GM23338 (cell line): ENCODE data around the gene MAOB. TPM values are rescaled to one million over a fixed set of nuclear protein-coding genes. Genes with fewer than 3 reads are reported as not detected.

Experiments
- ATAC-seq: fragments of 200-7000 bp; cut with Tn5 transposase; 3 replicates; pipeline ENCODE4 v1.9.1; 2020
- DNase-seq: peaks from one replicate; pipeline ENCODE4 v3.0.0-alpha.2; 2015; ENCODE audit warnings: low spot score
- H2AFZ ChIP-seq: fragments of 200-600 bp; sonication (generic); 2 replicates; pipeline ENCODE4 v1.8.0; 2016; ENCODE audit warnings: antibody characterized with exemption, mild to moderate bottlenecking, moderate library complexity
- H3F3A ChIP-seq: fragments of 200-600 bp; sonication (generic); replicated peaks from 2 replicates; pipeline ENCODE4 v1.8.0; 2017; ENCODE audit warnings: antibody characterized with exemption, mixed run types, low read depth
- H3K27ac ChIP-seq: fragments of 200-600 bp; sonication (generic); 2 replicates; pipeline ENCODE4 v1.6.1; 2016; ENCODE audit warnings: low read depth
- H3K27me3 ChIP-seq: fragments of 200-600 bp; sonication (generic); 2 replicates; pipeline ENCODE4 v1.8.0; 2016; ENCODE audit warnings: mild to moderate bottlenecking, mixed run types, moderate library complexity; ENCODE audit not compliant: insufficient read depth
- H3K36me3 ChIP-seq: fragments of 200-600 bp; sonication (generic); 2 replicates; pipeline ENCODE4 v1.8.0; 2016; ENCODE audit warnings: mild to moderate bottlenecking; ENCODE audit not compliant: insufficient read depth
- H3K4me1 ChIP-seq: fragments of 200-600 bp; sonication (generic); 2 replicates; pipeline ENCODE4 v1.8.0; 2016; ENCODE audit warnings: mild to moderate bottlenecking, moderate library complexity; ENCODE audit not compliant: insufficient read depth
- H3K4me2 ChIP-seq: fragments of 200-600 bp; sonication (generic); 2 replicates; pipeline ENCODE4 v1.7.1; 2017; ENCODE audit warnings: mixed run types
- H3K4me3 ChIP-seq: fragments of 200-600 bp; sonication (generic); 2 replicates; pipeline ENCODE4 v1.6.1; 2016; ENCODE audit warnings: mixed run types
- H3K79me2 ChIP-seq: fragments of 200-600 bp; sonication (generic); replicated peaks from 2 replicates; pipeline ENCODE4 v1.8.0; 2017; ENCODE audit warnings: mild to moderate bottlenecking; ENCODE audit not compliant: insufficient read depth
- H3K9me2 ChIP-seq: fragments of 200-600 bp; sonication (generic); 2 replicates; pipeline ENCODE4 v1.8.0; 2017; ENCODE audit not compliant: insufficient read depth
- H4K20me1 ChIP-seq: fragments of 200-600 bp; sonication (generic); replicated peaks from 2 replicates; pipeline ENCODE4 v1.8.0; 2017; ENCODE audit warnings: mild to moderate bottlenecking; ENCODE audit not compliant: insufficient read depth
- H3K27ac Mint-ChIP-seq: 2 replicates; pipeline ENCODE4 v1.8.0; 2020; ENCODE audit warnings: inconsistent platforms, mild to moderate bottlenecking, moderate library complexity, mixed read lengths
- H3K27me3 Mint-ChIP-seq: 3 replicates; pipeline ENCODE4 v1.8.0; 2022; ENCODE audit warnings: low read depth, mild to moderate bottlenecking, moderate library complexity, mixed read lengths, inconsistent platforms; ENCODE audit not compliant: insufficient read depth, poor library complexity
- H3K36me3 Mint-ChIP-seq: 3 replicates; pipeline ENCODE4 v1.8.0; 2021; ENCODE audit warnings: low read depth, mild to moderate bottlenecking, inconsistent platforms, moderate library complexity, mixed read lengths
- H3K4me1 Mint-ChIP-seq: 3 replicates; pipeline ENCODE4 v1.8.0; 2020; ENCODE audit warnings: mild to moderate bottlenecking, inconsistent platforms, mixed read lengths
- H3K4me3 Mint-ChIP-seq: 3 replicates; pipeline ENCODE4 v1.8.0; 2021; ENCODE audit warnings: moderate library complexity, mild to moderate bottlenecking, inconsistent platforms, mixed read lengths
- H3K9me3 Mint-ChIP-seq: 3 replicates; pipeline ENCODE4 v1.8.0; 2020; ENCODE audit warnings: moderate library complexity, mild to moderate bottlenecking, inconsistent platforms, mixed read lengths
- CREB1 ChIP-seq: fragments of 250-450 bp; sonication (Bioruptor Pico); IDR thresholded peaks from 2 replicates; pipeline ENCODE4 v1.5.0; 2020; ENCODE audit warnings: low read depth, mild to moderate bottlenecking, moderate library complexity
- NANOG ChIP-seq: IDR thresholded peaks from 2 replicates; pipeline ENCODE4 v1.6.1; 2016; ENCODE audit warnings: antibody characterized with exemption, borderline replicate concordance
- POLR2AphosphoS5 ChIP-seq: IDR thresholded peaks from 2 replicates; pipeline ENCODE4 v1.6.1; 2016; ENCODE audit warnings: antibody characterized with exemption, low read depth
- STAT1 ChIP-seq: IDR thresholded peaks from one replicate; pipeline ENCODE4 v1.6.1; 2016; ENCODE audit warnings: antibody characterized with exemption; ENCODE audit not compliant: unreplicated experiment
- ZNF114 ChIP-seq: fragments of 250-450 bp; sonication (Bioruptor Pico); IDR thresholded peaks from 2 replicates; pipeline ENCODE4 v1.5.0; 2020; ENCODE audit warnings: mild to moderate bottlenecking, moderate library complexity
- ZNF331 ChIP-seq: fragments of 250-450 bp; sonication (Bioruptor Pico); IDR thresholded peaks from 2 replicates; pipeline ENCODE4 v1.5.0; 2020; ENCODE audit warnings: low read depth, mild to moderate bottlenecking, moderate library complexity
- polyA plus RNA-seq: library from polyadenylated mRNA; unstranded; fragments of >200 nt; fragmentation: Nextera tagmentation; extraction: Ambion mirVana; gene quantifications from 2 replicates; pipeline ENCODE4 v1.2.1, GENCODE V29; 2016
- total RNA-seq: library from RNA; depleted of rRNA; stranded (reverse); fragments of >200 nt; shearing (Covaris generic); gene quantifications from 2 replicates; pipeline ENCODE4 v1.2.3, GENCODE V29; 2014
- TF ChIP-seq, protein P1 (sequence below): IDR thresholded peaks from 2 replicates; pipeline ENCODE4 v1.6.1; 2016; ENCODE audit warnings: antibody characterized with exemption
- TF ChIP-seq, protein P2 (sequence below): fragments of 250-450 bp; sonication (Bioruptor Pico); IDR thresholded peaks from 2 replicates; pipeline ENCODE4 v1.5.0; 2020; ENCODE audit warnings: mild to moderate bottlenecking, moderate library complexity
- TF ChIP-seq, protein P3 (sequence below): IDR thresholded peaks from one replicate; pipeline ENCODE4 v1.6.1; 2018; ENCODE audit warnings: antibody characterized with exemption; ENCODE audit not compliant: unreplicated experiment
- TF ChIP-seq, protein P4 (sequence below), 2 experiments: fragments of 200-600 bp in 1 of 2; sonication (generic) in 1 of 2; conservative IDR thresholded peaks; 2 replicates each; pipeline versions ENCODE4 v1.5.1 to v1.6.1; 2016 to 2017; ENCODE audit warnings: antibody characterized with exemption in 2 of 2, low read depth in 2 of 2, mild to moderate bottlenecking in 2 of 2, moderate library complexity in 1 of 2

Gene MAOB
- total and polyA plus RNA-seq, 2 experiments from 2014 or later = 1.0 to 1.3 TPM

DNA sequence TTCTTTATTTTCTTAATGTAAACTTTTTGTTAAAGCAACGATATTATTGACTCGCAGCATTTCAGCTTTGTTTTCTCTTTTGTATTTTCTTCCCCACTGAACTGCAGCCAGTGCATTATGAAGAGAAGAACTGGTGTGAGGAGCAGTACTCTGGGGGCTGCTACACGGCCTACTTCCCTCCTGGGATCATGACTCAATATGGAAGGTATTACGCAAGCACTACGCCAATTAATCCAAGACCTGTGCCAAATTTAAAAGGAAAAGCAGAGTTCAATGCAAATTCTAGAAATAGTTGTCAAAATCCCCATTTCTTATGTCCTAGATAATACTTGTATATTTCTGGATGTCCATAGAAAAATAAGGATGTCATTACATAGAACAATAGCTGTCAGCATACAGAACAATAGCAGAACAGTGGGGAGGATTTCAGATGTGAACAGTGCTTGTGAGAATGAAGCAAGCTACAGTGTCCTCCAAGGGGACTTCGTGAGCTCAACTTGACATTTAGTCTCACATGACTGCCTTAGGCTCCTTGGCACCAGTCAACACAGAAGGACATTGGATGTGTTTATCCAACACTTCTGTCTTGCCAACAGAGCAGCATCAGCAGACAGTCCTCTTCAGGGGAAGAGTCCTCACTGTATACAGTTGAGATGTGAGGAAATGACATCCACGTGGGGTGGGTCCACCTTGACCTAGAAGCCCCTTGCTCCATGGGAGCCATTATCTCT, 140.2 kb downstream of the MAOB start:
- Histone ChIP-seq H3K4me1 (no peaks in the 10 kb centered on the region), H3K4me3 (no peak overlapping the region), H3K9me2 (no peaks in the 10 kb centered on the region), H3K27ac (no peak overlapping the region), H2AFZ (no peak overlapping the region), H3K4me2 (no peak overlapping the region), H3K79me2 (no peaks in the 10 kb centered on the region), H3F3A (no peaks in the 10 kb centered on the region), H3K36me3 (no peaks in the 10 kb centered on the region), H3K27me3 (no peaks in the 10 kb centered on the region), H4K20me1 (no peaks in the 10 kb centered on the region)
- Mint-ChIP-seq H3K4me1 (no peaks in the 10 kb centered on the region), H3K4me3 (no peak overlapping the region), H3K27ac (no peak overlapping the region), H3K27me3 (no peaks in the 10 kb centered on the region), H3K9me3 (no peaks in the 10 kb centered on the region), H3K36me3 (peaks cover 3% of the 10 kb centered on the region; the same call in 1 of the 3 replicates)
- TF ChIP-seq ZNF114 (CRISPR knock-in tag) = no peak
- TF ChIP-seq NANOG = no peak
- TF ChIP-seq POLR2AphosphoS5 = no peak
- TF ChIP-seq, protein P1, sequence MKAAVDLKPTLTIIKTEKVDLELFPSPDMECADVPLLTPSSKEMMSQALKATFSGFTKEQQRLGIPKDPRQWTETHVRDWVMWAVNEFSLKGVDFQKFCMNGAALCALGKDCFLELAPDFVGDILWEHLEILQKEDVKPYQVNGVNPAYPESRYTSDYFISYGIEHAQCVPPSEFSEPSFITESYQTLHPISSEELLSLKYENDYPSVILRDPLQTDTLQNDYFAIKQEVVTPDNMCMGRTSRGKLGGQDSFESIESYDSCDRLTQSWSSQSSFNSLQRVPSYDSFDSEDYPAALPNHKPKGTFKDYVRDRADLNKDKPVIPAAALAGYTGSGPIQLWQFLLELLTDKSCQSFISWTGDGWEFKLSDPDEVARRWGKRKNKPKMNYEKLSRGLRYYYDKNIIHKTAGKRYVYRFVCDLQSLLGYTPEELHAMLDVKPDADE = no peak
- TF ChIP-seq CREB1 (CRISPR knock-in tag) = no peak
- TF ChIP-seq, protein P2, sequence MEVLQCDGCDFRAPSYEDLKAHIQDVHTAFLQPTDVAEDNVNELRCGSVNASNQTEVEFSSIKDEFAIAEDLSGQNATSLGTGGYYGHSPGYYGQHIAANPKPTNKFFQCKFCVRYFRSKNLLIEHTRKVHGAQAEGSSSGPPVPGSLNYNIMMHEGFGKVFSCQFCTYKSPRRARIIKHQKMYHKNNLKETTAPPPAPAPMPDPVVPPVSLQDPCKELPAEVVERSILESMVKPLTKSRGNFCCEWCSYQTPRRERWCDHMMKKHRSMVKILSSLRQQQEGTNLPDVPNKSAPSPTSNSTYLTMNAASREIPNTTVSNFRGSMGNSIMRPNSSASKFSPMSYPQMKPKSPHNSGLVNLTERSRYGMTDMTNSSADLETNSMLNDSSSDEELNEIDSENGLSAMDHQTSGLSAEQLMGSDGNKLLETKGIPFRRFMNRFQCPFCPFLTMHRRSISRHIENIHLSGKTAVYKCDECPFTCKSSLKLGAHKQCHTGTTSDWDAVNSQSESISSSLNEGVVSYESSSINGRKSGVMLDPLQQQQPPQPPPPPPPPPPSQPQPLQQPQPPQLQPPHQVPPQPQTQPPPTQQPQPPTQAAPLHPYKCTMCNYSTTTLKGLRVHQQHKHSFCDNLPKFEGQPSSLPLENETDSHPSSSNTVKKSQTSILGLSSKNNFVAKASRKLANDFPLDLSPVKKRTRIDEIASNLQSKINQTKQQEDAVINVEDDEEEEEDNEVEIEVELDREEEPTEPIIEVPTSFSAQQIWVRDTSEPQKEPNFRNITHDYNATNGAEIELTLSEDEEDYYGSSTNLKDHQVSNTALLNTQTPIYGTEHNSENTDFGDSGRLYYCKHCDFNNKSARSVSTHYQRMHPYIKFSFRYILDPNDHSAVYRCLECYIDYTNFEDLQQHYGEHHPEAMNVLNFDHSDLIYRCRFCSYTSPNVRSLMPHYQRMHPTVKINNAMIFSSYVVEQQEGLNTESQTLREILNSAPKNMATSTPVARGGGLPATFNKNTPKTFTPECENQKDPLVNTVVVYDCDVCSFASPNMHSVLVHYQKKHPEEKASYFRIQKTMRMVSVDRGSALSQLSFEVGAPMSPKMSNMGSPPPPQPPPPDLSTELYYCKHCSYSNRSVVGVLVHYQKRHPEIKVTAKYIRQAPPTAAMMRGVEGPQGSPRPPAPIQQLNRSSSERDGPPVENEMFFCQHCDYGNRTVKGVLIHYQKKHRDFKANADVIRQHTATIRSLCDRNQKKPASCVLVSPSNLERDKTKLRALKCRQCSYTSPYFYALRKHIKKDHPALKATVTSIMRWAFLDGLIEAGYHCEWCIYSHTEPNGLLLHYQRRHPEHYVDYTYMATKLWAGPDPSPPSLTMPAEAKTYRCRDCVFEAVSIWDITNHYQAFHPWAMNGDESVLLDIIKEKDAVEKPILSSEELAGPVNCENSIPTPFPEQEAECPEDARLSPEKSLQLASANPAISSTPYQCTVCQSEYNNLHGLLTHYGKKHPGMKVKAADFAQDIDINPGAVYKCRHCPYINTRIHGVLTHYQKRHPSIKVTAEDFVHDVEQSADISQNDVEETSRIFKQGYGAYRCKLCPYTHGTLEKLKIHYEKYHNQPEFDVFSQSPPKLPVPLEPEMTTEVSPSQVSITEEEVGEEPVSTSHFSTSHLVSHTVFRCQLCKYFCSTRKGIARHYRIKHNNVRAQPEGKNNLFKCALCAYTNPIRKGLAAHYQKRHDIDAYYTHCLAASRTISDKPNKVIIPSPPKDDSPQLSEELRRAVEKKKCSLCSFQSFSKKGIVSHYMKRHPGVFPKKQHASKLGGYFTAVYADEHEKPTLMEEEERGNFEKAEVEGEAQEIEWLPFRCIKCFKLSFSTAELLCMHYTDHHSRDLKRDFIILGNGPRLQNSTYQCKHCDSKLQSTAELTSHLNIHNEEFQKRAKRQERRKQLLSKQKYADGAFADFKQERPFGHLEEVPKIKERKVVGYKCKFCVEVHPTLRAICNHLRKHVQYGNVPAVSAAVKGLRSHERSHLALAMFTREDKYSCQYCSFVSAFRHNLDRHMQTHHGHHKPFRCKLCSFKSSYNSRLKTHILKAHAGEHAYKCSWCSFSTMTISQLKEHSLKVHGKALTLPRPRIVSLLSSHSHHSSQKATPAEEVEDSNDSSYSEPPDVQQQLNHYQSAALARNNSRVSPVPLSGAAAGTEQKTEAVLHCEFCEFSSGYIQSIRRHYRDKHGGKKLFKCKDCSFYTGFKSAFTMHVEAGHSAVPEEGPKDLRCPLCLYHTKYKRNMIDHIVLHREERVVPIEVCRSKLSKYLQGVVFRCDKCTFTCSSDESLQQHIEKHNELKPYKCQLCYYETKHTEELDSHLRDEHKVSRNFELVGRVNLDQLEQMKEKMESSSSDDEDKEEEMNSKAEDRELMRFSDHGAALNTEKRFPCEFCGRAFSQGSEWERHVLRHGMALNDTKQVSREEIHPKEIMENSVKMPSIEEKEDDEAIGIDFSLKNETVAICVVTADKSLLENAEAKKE (CRISPR knock-in tag) = no peak
- TF ChIP-seq, protein P3, sequence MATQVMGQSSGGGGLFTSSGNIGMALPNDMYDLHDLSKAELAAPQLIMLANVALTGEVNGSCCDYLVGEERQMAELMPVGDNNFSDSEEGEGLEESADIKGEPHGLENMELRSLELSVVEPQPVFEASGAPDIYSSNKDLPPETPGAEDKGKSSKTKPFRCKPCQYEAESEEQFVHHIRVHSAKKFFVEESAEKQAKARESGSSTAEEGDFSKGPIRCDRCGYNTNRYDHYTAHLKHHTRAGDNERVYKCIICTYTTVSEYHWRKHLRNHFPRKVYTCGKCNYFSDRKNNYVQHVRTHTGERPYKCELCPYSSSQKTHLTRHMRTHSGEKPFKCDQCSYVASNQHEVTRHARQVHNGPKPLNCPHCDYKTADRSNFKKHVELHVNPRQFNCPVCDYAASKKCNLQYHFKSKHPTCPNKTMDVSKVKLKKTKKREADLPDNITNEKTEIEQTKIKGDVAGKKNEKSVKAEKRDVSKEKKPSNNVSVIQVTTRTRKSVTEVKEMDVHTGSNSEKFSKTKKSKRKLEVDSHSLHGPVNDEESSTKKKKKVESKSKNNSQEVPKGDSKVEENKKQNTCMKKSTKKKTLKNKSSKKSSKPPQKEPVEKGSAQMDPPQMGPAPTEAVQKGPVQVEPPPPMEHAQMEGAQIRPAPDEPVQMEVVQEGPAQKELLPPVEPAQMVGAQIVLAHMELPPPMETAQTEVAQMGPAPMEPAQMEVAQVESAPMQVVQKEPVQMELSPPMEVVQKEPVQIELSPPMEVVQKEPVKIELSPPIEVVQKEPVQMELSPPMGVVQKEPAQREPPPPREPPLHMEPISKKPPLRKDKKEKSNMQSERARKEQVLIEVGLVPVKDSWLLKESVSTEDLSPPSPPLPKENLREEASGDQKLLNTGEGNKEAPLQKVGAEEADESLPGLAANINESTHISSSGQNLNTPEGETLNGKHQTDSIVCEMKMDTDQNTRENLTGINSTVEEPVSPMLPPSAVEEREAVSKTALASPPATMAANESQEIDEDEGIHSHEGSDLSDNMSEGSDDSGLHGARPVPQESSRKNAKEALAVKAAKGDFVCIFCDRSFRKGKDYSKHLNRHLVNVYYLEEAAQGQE = no peak
- TF ChIP-seq, protein P4, sequence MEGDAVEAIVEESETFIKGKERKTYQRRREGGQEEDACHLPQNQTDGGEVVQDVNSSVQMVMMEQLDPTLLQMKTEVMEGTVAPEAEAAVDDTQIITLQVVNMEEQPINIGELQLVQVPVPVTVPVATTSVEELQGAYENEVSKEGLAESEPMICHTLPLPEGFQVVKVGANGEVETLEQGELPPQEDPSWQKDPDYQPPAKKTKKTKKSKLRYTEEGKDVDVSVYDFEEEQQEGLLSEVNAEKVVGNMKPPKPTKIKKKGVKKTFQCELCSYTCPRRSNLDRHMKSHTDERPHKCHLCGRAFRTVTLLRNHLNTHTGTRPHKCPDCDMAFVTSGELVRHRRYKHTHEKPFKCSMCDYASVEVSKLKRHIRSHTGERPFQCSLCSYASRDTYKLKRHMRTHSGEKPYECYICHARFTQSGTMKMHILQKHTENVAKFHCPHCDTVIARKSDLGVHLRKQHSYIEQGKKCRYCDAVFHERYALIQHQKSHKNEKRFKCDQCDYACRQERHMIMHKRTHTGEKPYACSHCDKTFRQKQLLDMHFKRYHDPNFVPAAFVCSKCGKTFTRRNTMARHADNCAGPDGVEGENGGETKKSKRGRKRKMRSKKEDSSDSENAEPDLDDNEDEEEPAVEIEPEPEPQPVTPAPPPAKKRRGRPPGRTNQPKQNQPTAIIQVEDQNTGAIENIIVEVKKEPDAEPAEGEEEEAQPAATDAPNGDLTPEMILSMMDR (conservative IDR thresholded peaks at IDR 0.05; ENCODE audit: low read depth in 2 of 2) = no peak
- no peak for TF ChIP-seq STAT1
- no peak for TF ChIP-seq ZNF331
- no peak for DNase-seq
- ATAC-seq = no peak
